Natural killer cell (primary cell): ENCODE results near the gene DNAJC5. TPM values are rescaled to one million over a fixed set of nuclear protein-coding genes. Genes with fewer than 3 reads are reported as not detected.

Experiments used
- ATAC-seq, 3 donors: fragments of 150-1000 bp in 2 of 3; fragments of 200-7000 bp in 1 of 3; cut with Tn5 transposase; 1 replicate in 1 of 3; 2 replicates in 2 of 3; pipeline ENCODE4 v1.10.0; 2021; ENCODE audit warnings: mild to moderate bottlenecking in 2 of 3, moderate library complexity in 2 of 3
- DNase-seq, 2 donors: peaks; one replicate each; pipeline versions ENCODE4 v3.0.0 to v3.0.0-alpha.2; 2013 to 2021; ENCODE audit warnings: mixed read lengths in 1 of 2
- H3K27ac ChIP-seq: one replicate; pipeline ENCODE4 v1.5.1; 2013; ENCODE audit warnings: mild to moderate bottlenecking, low read length
- H3K27me3 ChIP-seq: one replicate; pipeline ENCODE4 v1.6.1; 2013; ENCODE audit warnings: low read length; ENCODE audit not compliant: control insufficient read depth, insufficient read depth
- H3K36me3 ChIP-seq: one replicate; pipeline ENCODE4 v1.6.1; 2013; ENCODE audit warnings: low read length; ENCODE audit not compliant: control insufficient read depth, insufficient read depth
- H3K4me1 ChIP-seq: one replicate; pipeline ENCODE4 v1.6.1; 2013; ENCODE audit warnings: low read length; ENCODE audit not compliant: control insufficient read depth, insufficient read depth
- H3K4me3 ChIP-seq: one replicate; pipeline ENCODE4 v1.5.1; 2013; ENCODE audit warnings: low read length
- H3K9me3 ChIP-seq: one replicate; pipeline ENCODE4 v1.6.1; 2013; ENCODE audit warnings: low read length; ENCODE audit not compliant: control insufficient read depth, insufficient read depth
- H3K27ac Mint-ChIP-seq, 2 donors: one replicate each; pipeline ENCODE4 v1.8.0; 2022; ENCODE audit warnings: mild to moderate bottlenecking in 2 of 2, mixed read lengths in 2 of 2, moderate library complexity in 1 of 2
- H3K27me3 Mint-ChIP-seq, 2 donors: one replicate each; pipeline ENCODE4 v1.8.0; 2022; ENCODE audit warnings: low read depth in 2 of 2, mixed read lengths in 2 of 2
- H3K36me3 Mint-ChIP-seq: one replicate; pipeline ENCODE4 v1.8.0; 2022; ENCODE audit warnings: mixed read lengths
- H3K4me1 Mint-ChIP-seq, 2 donors: one replicate each; pipeline ENCODE4 v1.8.0; 2022; ENCODE audit warnings: mixed read lengths in 2 of 2
- H3K4me3 Mint-ChIP-seq: one replicate; pipeline ENCODE4 v1.8.0; 2022; ENCODE audit warnings: mild to moderate bottlenecking, moderate library complexity, mixed read lengths
- H3K9me3 Mint-ChIP-seq, 2 donors: one replicate each; pipeline ENCODE4 v1.8.0; 2022; ENCODE audit warnings: mixed read lengths in 2 of 2
- CTCF ChIP-seq: fragments of 200-600 bp; IDR thresholded peaks from one replicate; pipeline ENCODE4 v1.8.0; 2022; ENCODE audit warnings: antibody characterized with exemption
- WGBS: methylation state at CpG from one replicate; pipeline ENCODE4 v1.1.7; 2013; ENCODE audit warnings: missing lambda C conversion rate; ENCODE audit not compliant: insufficient coverage; 5-methylcytosine and 5-hydroxymethylcytosine counted together
- intact Hi-C: fragments of 100-400 bp; cut with micrococcal nuclease; formaldehyde crosslinking; loops from one replicate; pipeline ENCODE4 v1.14.2; 2022
- total RNA-seq, 4 donors: library from RNA; stranded (reverse); fragments of 120-200 nt in 1 of 4; gene quantifications; one replicate each; pipeline versions ENCODE4 v1.2.3 to v1.2.4, GENCODE V29; 2013 to 2022

The DNAJC5 gene
- total RNA-seq, 3 donors from 2014 or later (not counting 1 experiment from before 2014, with no cell fraction given), result 27.5 to 45.1 (median 42.8) TPM

GRCh38 chr20:63856098-63856511 lies 38.8 kb upstream of the DNAJC5 start:
- H3K36me3 ChIP-seq, result peaks cover under 1% of the 10 kb centered on the region
- Mint-ChIP-seq H3K27ac (no peak overlapping the region), H3K27me3 (peaks cover 3 to 5% of the 10 kb centered on the region in 2 donors), H3K36me3 (no peaks in the 10 kb centered on the region), H3K9me3 (no peaks in the 10 kb centered on the region), H3K4me1 (peaks cover 0 to 26% of the 10 kb centered on the region in 2 donors), H3K4me3 (no peak overlapping the region)
- H3K4me3 ChIP-seq, result no peak overlapping the region
- H3K9me3 ChIP-seq, result no peaks in the 10 kb centered on the region
- 95% methylated on average over 22 of the region's 22 CpGs for WGBS
- H3K27ac ChIP-seq, result no peak overlapping the region
- ATAC-seq (no peak), DNase-seq (no peak)
- intact Hi-C loops, result no loop called here
- peaks cover 60% of the 10 kb centered on the region for H3K4me1 ChIP-seq
- TF ChIP-seq CTCF, result no peak
- H3K27me3 ChIP-seq, result peaks cover 6% of the 10 kb centered on the region

GRCh38 chr20:63857764-63858392 lies 37.0 kb upstream of the DNAJC5 start:
- Histone ChIP-seq H3K4me3 (no peak overlapping the region), H3K27ac (no peak overlapping the region), H3K4me1 (peaks cover 58% of the 10 kb centered on the region), H3K9me3 (no peaks in the 10 kb centered on the region), H3K36me3 (peaks cover 3% of the 10 kb centered on the region), H3K27me3 (peaks cover 6% of the 10 kb centered on the region)
- Mint-ChIP-seq H3K4me1 (peaks cover 0 to 26% of the 10 kb centered on the region in 2 donors), H3K9me3 (no peaks in the 10 kb centered on the region), H3K27ac (peak overlapping the region in 1 of 2 donors; percentile 40), H3K4me3 (no peak overlapping the region), H3K36me3 (no peaks in the 10 kb centered on the region), H3K27me3 (no peaks in the 10 kb centered on the region)
- intact Hi-C loops, result no loop called here
- 49% methylated on average over 13 of the region's 14 CpGs for WGBS
- ATAC-seq (no peak), DNase-seq (no peak)
- TF ChIP-seq CTCF, result no peak

GRCh38 chr20:63858393-63859165 lies 36.3 kb upstream of the DNAJC5 start:
- Histone ChIP-seq H3K4me1 (peaks cover 58% of the 10 kb centered on the region), H3K36me3 (peaks cover 3% of the 10 kb centered on the region), H3K9me3 (no peaks in the 10 kb centered on the region), H3K4me3 (no peak overlapping the region), H3K27ac (no peak overlapping the region), H3K27me3 (peaks cover 6% of the 10 kb centered on the region)
- no peak for TF ChIP-seq CTCF
- ATAC-seq (peak in 2 of 3 donors; percentile 11 to 21), DNase-seq (no peak)
- no peaks in the 10 kb centered on the region for H3K9me3 Mint-ChIP-seq
- H3K4me1 Mint-ChIP-seq, result peaks cover 7 to 34% of the 10 kb centered on the region in 2 donors
- H3K4me3 Mint-ChIP-seq, result peak overlapping the region; percentile 9
- H3K27ac Mint-ChIP-seq, result peak overlapping the region in 1 of 2 donors; percentile 40
- 3% methylated on average over 9 of the region's 12 CpGs for WGBS
- no peaks in the 10 kb centered on the region for H3K27me3 Mint-ChIP-seq
- intact Hi-C loops, result no loop called here
- no peaks in the 10 kb centered on the region for H3K36me3 Mint-ChIP-seq
